Measurements from ENCODE around the gene RAB3C.

The RAB3C gene

GRCh38 chr5:58885260-58885659 lies 302.4 kb downstream of the RAB3C start:
- DNase-seq (ENCODE audit: low read depth in 2 of 2) = no peak

GRCh38 chr5:58886315-58887207 lies 303.7 kb downstream of the RAB3C start:
- DNase-seq (ENCODE audit: low read depth in 2 of 2) = peak; percentile 46 to 50

- no peak for DNase-seq (ENCODE audit: low read depth in 2 of 2)
Observed at GRCh38 chr5:58887311-58887710, 304.4 kb downstream of the RAB3C start.

- no peak for DNase-seq (ENCODE audit: low read depth in 2 of 2)
Observed at GRCh38 chr5:58887721-58888409, 305.0 kb downstream of the RAB3C start.

- DNase-seq (ENCODE audit: low read depth in 2 of 2) = no peak
Observed at GRCh38 chr5:58890265-58890664, 307.4 kb downstream of the RAB3C start.

- no peak for DNase-seq (ENCODE audit: low read depth in 2 of 2)
Observed at GRCh38 chr5:58890701-58891085, 307.8 kb downstream of the RAB3C start.

- peak; percentile 51 to 63 for DNase-seq (ENCODE audit: low read depth in 2 of 2)
Observed at GRCh38 chr5:58891086-58891970, 308.5 kb downstream of the RAB3C start.

GRCh38 chr5:58891971-58892343 lies 309.1 kb downstream of the RAB3C start:
- DNase-seq (ENCODE audit: low read depth in 2 of 2) = no peak

- DNase-seq (ENCODE audit: low read depth in 2 of 2) = no peak
Observed at GRCh38 chr5:58893551-58893950, 310.7 kb downstream of the RAB3C start.

- DNase-seq (ENCODE audit: low read depth in 2 of 2) = no peak
Observed at GRCh38 chr5:58898006-58898405, 315.1 kb downstream of the RAB3C start.

- no peak for DNase-seq (ENCODE audit: low read depth in 2 of 2)
Observed at GRCh38 chr5:58898538-58898937, 315.7 kb downstream of the RAB3C start.

GRCh38 chr5:58901271-58901670 lies 318.4 kb downstream of the RAB3C start:
- DNase-seq (ENCODE audit: low read depth in 2 of 2) = no peak

GRCh38 chr5:58902305-58902704 lies 319.4 kb downstream of the RAB3C start:
- DNase-seq (ENCODE audit: low read depth in 2 of 2) = no peak

GRCh38 chr5:58902765-58903164 lies 319.9 kb downstream of the RAB3C start:
- DNase-seq (ENCODE audit: low read depth in 2 of 2) = no peak

GRCh38 chr5:58904737-58905136 lies 321.9 kb downstream of the RAB3C start:
- no peak for DNase-seq (ENCODE audit: low read depth in 2 of 2)

- no peak for DNase-seq (ENCODE audit: low read depth in 2 of 2)
Observed at GRCh38 chr5:58905944-58906343, 323.1 kb downstream of the RAB3C start.
